Stimulated activated CD4-positive, alpha-beta T cell treated with anti-CD3 and anti-CD28 coated beads, Interleukin-1b, Interleukin-23, amount 100 ng/mL, for 4 hours (primary cell): ENCODE data around the gene ARSD.
"Not testable (repeated sequence)": the region's sequence is repeated elsewhere in the genome, so short reads cannot be mapped to it uniquely, and the experiment has no call there.

Experiments
- DNase-seq, 2 donors: peaks; one replicate each; pipeline ENCODE4 v3.0.0-alpha.2; 2020; ENCODE audit warnings: low read depth in 2 of 2

The ARSD gene, protein sequence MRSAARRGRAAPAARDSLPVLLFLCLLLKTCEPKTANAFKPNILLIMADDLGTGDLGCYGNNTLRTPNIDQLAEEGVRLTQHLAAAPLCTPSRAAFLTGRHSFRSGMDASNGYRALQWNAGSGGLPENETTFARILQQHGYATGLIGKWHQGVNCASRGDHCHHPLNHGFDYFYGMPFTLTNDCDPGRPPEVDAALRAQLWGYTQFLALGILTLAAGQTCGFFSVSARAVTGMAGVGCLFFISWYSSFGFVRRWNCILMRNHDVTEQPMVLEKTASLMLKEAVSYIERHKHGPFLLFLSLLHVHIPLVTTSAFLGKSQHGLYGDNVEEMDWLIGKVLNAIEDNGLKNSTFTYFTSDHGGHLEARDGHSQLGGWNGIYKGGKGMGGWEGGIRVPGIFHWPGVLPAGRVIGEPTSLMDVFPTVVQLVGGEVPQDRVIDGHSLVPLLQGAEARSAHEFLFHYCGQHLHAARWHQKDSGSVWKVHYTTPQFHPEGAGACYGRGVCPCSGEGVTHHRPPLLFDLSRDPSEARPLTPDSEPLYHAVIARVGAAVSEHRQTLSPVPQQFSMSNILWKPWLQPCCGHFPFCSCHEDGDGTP

GRCh38 chrX:2928583-2929434 lies at the start of gene ARSD:
ARSD (minus strand) TSS chrX:2929339; CDS start chrX:2929275, 64 bp downstream.
- peak in 1 of 2 donors; percentile 4 for DNase-seq

DNA sequence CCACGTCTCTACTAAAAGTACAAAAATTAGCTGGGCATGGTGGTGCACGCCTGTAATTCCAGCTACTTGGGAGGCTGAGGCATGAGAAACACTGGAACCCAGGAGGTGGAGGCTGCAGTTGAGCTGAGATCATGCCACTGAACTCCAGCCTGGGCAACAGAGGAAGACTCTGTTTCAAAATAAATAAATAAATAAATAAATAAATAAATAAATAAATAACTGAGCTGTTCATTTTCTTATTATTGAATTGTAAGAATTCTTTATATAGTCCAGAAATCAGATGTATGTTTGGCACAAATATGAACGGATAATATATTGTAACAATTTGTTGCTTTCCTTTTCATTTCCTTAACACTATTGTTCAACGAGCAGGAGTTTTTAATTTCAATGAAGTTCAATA lies 49.5 kb upstream of the ARSD start:
- not testable (repeated sequence) for DNase-seq

- DNase-seq = no peak
Measured at GRCh38 chrX:2974961-2975360, 45.8 kb upstream of the ARSD start.

DNA sequence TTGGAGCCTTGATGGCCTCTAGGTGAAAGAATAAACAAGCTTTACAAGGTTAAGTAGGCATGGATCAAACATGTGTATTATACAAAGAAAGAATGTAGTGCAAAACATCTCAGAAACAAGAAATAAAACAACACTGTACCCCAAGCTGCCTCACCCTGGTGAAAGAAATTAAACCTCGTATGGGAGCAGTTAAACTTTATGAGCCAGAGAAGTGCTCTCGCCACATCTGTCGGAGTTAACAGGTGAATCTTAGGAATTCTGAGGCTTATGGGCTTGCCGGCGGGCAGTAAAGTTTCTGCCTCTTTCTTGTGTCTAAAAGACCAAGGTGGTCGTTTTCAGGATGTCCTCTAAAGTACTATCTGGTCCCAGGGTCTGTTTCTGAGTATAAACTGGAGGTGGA lies 43.3 kb upstream of the ARSD start:
- DNase-seq = no peak

GRCh38 chrX:2969021-2969420 lies 39.9 kb upstream of the ARSD start:
- no peak for DNase-seq

GRCh38 chrX:2967998-2968909 lies 39.1 kb upstream of the ARSD start:
- peak in 1 of 2 donors; percentile 1 for DNase-seq

- no peak for DNase-seq
Measured at GRCh38 chrX:2967584-2967983, 38.4 kb upstream of the ARSD start.

DNA sequence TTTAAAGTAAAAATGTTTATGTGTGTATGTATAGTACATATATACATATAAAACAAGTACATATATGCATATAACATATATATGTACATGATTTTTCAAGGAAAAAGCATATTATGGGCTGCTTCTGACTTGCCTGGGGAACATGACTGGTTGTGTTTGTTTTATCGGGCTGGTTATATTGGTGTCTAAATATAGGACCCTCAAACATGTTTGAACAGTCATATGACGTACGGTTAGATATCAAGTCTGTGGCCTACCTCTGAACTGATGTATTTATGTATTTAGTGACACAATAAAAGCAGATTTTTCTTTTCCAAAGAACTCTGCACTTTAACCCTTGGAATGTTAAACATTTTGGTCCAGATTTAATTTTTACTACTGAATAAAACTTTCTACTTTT lies 37.9 kb upstream of the ARSD start:
- DNase-seq = no peak

DNA sequence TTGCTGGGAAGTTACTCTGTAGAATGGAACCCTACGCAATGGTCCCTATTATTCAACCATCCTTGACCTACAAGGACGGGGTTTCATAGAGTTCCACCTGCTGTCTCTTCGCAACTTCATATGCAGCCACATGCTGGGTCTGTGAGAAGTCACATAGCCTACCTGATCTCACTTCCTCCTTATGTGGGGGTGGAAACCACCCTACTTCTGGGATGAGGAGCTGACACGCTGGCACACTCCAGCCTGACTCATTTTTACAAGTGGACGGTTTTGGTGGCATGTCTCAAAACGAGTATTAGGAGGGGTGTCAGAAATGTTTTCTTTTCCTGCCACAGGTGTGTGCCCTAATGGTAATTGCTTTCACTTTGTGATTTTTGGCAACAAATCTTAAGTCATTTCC lies 36.8 kb upstream of the ARSD start:
- DNase-seq = no peak

- not testable (repeated sequence) for DNase-seq
Measured at GRCh38 chrX:2963992-2964794, 35.1 kb upstream of the ARSD start.

- DNase-seq = not testable (repeated sequence)
Measured at GRCh38 chrX:2963449-2963848, 34.3 kb upstream of the ARSD start.

DNA sequence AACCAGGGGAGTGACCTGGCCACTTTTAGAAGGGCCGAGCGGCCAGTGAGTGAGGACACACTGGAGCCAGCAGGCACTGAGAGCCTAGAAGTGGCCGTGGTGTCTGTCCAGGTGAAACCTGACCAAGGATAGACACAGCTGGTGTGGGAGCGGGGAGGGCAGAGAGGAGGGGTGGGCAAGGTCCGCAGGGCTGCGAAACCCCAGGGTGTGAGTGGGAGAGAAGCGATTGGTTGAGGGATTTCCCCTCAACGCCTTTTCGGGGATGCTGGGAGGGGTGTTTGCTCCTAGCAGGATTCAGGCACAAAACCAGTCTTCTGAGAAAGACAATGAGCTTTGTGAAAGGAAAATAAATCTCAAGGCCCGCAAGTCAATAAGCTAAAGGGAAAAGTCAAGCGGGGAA lies 33.2 kb upstream of the ARSD start:
- no peak for DNase-seq

DNA sequence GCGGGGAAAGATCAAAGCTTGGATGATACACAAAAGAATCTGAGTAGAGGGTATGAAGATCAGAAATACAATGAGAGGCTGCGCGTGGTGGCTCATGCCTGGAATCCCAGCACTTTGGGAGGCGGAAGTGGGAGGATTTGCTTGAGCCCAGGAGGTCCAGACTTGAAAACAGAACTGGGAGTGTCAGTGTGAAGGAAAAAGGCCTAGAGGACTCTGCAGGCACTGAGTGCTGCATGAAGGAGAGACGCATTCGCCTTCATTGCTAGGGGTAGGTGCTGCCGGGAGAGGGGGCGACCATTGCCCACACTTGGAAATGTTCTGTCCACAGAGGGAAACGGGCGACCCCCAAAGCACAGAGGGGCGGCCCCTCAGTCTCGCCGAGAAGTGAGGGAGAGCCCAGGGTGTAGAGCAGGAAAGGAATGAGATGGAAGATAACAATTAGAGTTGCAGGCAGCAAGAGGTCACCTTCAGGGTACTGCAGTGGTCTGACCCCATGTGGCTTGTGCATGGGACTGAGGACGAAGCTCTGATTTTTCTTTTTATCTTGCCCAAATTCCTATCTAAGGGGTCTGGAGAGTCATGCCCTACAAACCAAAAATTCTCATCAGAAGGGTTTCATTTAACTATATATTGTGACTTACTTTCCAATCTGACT lies 31.8 kb upstream of the ARSD start:
- no peak for DNase-seq

DNA sequence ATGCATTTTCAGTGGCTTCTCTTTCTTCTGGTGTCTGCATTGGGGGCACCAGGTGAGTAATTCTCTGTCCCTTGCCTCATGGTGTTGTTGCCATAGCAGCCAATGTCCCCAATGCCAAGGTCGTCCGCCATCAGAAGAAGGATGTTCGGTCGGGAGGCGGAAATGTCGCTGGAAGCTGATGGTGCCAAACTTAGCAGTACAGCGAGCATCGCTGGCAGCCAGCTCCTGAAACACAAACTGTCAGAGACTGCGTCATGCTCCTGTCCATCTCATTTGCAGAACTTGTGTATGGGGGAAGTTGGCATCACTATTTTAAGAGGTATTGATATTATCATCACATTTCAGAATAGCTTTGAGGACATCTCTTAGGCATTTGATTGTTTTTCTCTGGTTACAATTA lies 29.1 kb upstream of the ARSD start:
- DNase-seq = no peak

DNA sequence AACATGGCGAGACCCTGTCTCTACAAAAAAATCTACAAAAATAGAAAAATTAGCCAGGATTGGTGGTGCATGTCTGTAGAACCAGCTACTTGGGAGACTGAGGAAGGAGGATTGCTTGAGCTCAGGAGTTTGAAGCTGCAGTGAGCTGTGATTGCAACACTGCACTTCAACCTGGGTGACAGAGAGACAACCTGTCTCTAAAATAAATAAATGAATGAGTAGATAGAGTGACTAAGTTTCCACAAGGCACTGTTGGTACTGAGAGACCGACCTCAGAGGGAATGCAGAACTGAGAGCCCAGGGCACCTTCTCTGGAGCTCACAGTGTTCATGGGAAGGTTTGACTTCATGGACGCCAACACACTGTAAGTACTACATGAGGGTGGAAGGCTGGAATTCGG lies 26.7 kb upstream of the ARSD start:
- DNase-seq = no peak

DNA sequence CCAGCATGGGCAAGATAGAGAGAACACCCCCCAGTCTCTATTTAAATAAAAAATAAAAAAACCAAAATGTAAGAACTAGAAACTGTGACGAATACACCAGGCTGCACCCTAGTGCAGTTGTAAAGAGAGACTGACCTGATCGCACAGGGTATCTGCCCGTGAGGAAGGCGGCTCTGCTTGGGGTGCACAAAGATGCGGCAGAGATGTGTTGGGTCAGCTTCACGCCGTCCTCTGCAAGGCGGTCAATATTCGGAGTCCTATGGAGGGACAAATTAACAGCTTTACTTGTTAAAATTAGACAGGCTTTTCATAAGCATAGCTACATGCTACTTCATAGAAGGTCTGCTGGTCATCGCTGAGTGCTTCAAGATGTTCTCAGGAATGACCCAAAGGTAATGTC lies 26.1 kb upstream of the ARSD start:
- no peak for DNase-seq

- no peak for DNase-seq
Measured at GRCh38 chrX:2954541-2954940, 25.4 kb upstream of the ARSD start.

DNA sequence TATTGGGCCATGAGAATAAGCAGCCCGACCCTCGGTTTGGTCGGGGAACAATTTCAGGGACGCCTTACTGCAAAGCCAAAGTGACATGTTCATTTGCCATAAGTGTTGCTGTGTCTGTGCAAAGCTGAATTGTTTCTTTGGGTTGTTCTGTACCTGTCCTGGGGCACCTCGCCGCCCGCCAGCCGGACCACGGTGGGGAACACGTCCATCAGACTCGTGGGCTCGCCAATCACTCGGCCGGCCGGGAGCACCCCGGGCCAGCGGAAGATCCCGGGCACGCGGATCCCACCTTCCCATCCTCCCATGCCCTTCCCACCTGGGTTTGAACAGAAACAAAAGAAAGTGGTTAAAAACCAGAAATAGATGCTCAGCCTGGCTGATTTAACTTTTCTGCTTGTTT lies 8.8 kb upstream of the ARSD start:
- DNase-seq = not testable (repeated sequence)

DNA sequence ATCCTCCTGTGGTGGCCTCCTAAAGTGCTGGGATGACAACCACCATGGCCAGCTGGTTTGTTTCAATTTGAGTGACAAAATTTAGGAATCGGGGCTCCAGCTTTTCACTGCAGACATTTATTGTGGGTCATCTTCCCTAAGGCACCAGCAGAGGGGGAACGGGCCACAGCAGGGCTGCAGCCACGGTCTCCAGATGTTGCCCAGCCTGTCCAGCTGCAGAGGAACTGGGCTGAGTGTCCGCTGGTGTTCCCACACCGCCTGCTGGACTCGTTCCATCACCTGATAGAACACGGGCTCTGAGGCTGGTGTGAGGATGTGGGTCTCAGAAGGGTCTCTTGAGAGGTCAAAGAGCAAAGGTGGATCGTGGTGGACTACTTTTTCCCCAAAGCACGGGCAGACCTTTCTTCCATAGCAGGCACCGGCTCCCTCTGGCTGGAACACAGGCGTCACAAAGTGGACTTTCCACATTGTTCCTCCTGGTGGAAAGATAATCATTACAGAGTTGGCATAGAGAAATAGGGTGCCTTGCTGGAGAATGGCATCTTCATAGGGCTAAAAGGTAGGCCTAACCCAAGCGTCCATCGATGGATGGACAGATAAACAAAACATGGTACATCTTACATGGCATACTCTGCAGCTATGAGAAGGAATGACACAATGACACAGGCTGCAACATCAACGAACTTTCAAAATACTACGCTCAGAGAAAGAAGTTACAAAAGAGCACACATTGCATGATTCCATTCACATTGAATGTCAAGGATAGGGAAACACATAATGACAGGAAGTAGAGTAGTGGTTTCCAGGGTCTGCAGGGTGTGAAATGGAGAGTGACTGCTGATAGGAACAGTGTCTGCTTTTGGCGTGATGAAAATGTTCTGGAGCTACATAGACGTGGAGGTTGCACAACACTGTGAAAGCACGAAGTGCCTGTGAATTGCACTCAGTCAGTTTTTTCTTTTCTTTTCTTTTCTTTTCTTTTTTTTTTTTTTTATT lies 5.9 kb upstream of the ARSD start:
- DNase-seq = no peak
